Suprapubic skin (tissue), 4 donors: ENCODE measurements around the gene NMU. TPM values are rescaled to one million over a fixed set of nuclear protein-coding genes. Genes with fewer than 3 reads are reported as not detected.

Experiments
- DNase-seq, 2 donors: peaks; one replicate each; pipeline ENCODE4 v3.0.0-alpha.2; 2019; ENCODE audit warnings: low spot score in 2 of 2
- H3K27ac ChIP-seq: fragments of 200-600 bp; sonication (generic); one replicate; pipeline ENCODE4 v1.5.1; 2019
- H3K27me3 ChIP-seq: fragments of 200-600 bp; sonication (generic); one replicate; pipeline ENCODE4 v1.5.1; 2019
- H3K36me3 ChIP-seq: fragments of 200-600 bp; sonication (generic); one replicate; pipeline ENCODE4 v1.5.1; 2019
- H3K4me1 ChIP-seq: fragments of 200-600 bp; sonication (generic); one replicate; pipeline ENCODE4 v1.5.1; 2019
- H3K4me3 ChIP-seq: fragments of 200-600 bp; sonication (generic); one replicate; pipeline ENCODE4 v1.5.1; 2019; ENCODE audit warnings: mild to moderate bottlenecking
- H3K9me3 ChIP-seq: fragments of 200-600 bp; sonication (generic); one replicate; pipeline ENCODE4 v1.5.1; 2019
- EP300 ChIP-seq: sonication (generic); formaldehyde crosslinking; IDR thresholded peaks from one replicate; pipeline ENCODE4 v1.6.1; 2017; ENCODE audit warnings: antibody characterized with exemption
- POLR2A ChIP-seq, 2 donors: fragments of 450-650 bp; IDR thresholded peaks; one replicate each; pipeline ENCODE4 v1.6.1; 2017; ENCODE audit warnings: antibody characterized with exemption in 2 of 2, mild to moderate bottlenecking in 2 of 2, moderate library complexity in 2 of 2
- POLR2AphosphoS5 ChIP-seq, 3 donors: sonication (generic); formaldehyde crosslinking; IDR thresholded peaks; one replicate each; pipeline ENCODE4 v1.6.1; 2017; ENCODE audit warnings: antibody characterized with exemption in 3 of 3
- WGBS: methylation state at CpG from one replicate; pipeline ENCODE4 v1.1.5; 2018; 5-methylcytosine and 5-hydroxymethylcytosine counted together
- total RNA-seq, 4 donors: library from RNA; depleted of rRNA; stranded (reverse); fragments of >200 nt; gene quantifications; one replicate each; pipeline ENCODE4 v1.1.0, GENCODE V29; 2016
- TF ChIP-seq, protein P1 (sequence below), 2 donors: fragments of 200-600 bp in 1 of 2; fragments of 450-650 bp in 1 of 2; sonication (generic) in 1 of 2; IDR thresholded peaks; one replicate each; pipeline ENCODE4 v1.5.1; 2016 to 2019; ENCODE audit warnings: antibody characterized with exemption in 2 of 2, mild to moderate bottlenecking in 1 of 2, moderate library complexity in 1 of 2

Gene NMU
- total RNA-seq, 4 donors from 2014 or later = 16.3 to 54.7 (median 36.7) TPM

DNA sequence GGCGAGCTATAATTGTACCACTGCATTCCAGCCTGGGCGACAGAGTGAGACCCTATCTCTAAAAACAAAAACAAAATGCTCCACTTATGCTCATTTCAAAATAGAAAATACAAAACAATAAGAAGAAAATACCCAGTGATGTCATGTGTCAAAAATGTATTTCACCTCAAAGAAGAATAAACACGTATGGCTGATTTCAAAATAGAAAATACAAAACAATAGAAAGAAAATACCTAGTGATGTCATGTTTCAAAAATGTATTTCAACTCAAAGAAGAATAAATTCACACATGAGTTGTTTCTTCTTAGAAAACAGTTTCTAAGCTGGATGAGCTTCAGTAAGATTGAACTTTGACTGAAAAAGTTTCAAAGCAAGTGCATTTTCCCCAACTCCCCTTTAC is 23.8 kb downstream of the NMU start:
- Histone ChIP-seq H3K4me1 (peaks cover 7% of the 10 kb centered on the region), H3K4me3 (no peak overlapping the region), H3K27ac (no peak overlapping the region), H3K36me3 (no peaks in the 10 kb centered on the region), H3K9me3 (no peaks in the 10 kb centered on the region), H3K27me3 (no peaks in the 10 kb centered on the region)
- TF ChIP-seq POLR2A (IDR thresholded peaks at IDR 0.05) = no peak
- TF ChIP-seq, protein P1, sequence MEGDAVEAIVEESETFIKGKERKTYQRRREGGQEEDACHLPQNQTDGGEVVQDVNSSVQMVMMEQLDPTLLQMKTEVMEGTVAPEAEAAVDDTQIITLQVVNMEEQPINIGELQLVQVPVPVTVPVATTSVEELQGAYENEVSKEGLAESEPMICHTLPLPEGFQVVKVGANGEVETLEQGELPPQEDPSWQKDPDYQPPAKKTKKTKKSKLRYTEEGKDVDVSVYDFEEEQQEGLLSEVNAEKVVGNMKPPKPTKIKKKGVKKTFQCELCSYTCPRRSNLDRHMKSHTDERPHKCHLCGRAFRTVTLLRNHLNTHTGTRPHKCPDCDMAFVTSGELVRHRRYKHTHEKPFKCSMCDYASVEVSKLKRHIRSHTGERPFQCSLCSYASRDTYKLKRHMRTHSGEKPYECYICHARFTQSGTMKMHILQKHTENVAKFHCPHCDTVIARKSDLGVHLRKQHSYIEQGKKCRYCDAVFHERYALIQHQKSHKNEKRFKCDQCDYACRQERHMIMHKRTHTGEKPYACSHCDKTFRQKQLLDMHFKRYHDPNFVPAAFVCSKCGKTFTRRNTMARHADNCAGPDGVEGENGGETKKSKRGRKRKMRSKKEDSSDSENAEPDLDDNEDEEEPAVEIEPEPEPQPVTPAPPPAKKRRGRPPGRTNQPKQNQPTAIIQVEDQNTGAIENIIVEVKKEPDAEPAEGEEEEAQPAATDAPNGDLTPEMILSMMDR (IDR thresholded peaks at IDR 0.05) = no peak
- no peak for TF ChIP-seq POLR2AphosphoS5 (IDR thresholded peaks at IDR 0.05)
- no peak for TF ChIP-seq EP300
- WGBS = 78% methylated on average over 3 of the region's 3 CpGs
- no peak for DNase-seq

- no peaks in the 10 kb centered on the region for H3K9me3 ChIP-seq
- DNase-seq = no peak
- no peak overlapping the region for H3K4me3 ChIP-seq
- no peak for TF ChIP-seq POLR2A (IDR thresholded peaks at IDR 0.05)
- no peak for TF ChIP-seq POLR2AphosphoS5 (IDR thresholded peaks at IDR 0.05)
- TF ChIP-seq, protein P1 (IDR thresholded peaks at IDR 0.05) = no peak
- no peak for TF ChIP-seq EP300
- no peaks in the 10 kb centered on the region for H3K27me3 ChIP-seq
- no peak overlapping the region for H3K27ac ChIP-seq
- H3K36me3 ChIP-seq = no peaks in the 10 kb centered on the region
- peaks cover 7% of the 10 kb centered on the region for H3K4me1 ChIP-seq
- WGBS = 84% methylated on average over 3 of the region's 3 CpGs
Measured at GRCh38 chr4:55611358-55612059, 24.6 kb downstream of the NMU start.

DNA sequence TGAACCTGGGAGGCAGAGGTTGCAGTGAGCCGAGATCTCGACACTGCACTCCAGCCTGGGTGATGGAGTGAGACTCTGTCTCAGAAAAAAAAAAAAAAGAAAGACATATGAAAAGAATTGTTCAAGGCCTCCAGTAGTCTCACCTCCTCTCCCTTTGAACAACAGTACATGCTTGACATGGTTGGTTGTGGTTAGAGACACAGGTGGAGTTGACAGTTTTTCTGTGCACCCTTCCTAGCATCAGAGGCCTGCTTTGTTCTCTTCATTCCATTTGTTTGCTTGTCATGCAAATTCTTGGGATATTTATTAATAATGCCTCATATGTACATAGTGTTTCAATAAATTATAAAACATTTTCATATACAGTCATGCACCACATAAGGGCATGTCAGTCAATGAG is 25.7 kb downstream of the NMU start:
- no peak overlapping the region for H3K4me3 ChIP-seq
- H3K36me3 ChIP-seq = no peaks in the 10 kb centered on the region
- no peaks in the 10 kb centered on the region for H3K9me3 ChIP-seq
- DNase-seq = no peak
- peaks cover 7% of the 10 kb centered on the region for H3K4me1 ChIP-seq
- H3K27me3 ChIP-seq = no peaks in the 10 kb centered on the region
- peak overlapping the region; percentile 81 for H3K27ac ChIP-seq
- TF ChIP-seq, protein P1 (IDR thresholded peaks at IDR 0.05) = no peak
- TF ChIP-seq POLR2AphosphoS5 (IDR thresholded peaks at IDR 0.05) = no peak
- no peak for TF ChIP-seq POLR2A (IDR thresholded peaks at IDR 0.05)
- WGBS = 67% methylated on average over 2 of the region's 2 CpGs

DNA sequence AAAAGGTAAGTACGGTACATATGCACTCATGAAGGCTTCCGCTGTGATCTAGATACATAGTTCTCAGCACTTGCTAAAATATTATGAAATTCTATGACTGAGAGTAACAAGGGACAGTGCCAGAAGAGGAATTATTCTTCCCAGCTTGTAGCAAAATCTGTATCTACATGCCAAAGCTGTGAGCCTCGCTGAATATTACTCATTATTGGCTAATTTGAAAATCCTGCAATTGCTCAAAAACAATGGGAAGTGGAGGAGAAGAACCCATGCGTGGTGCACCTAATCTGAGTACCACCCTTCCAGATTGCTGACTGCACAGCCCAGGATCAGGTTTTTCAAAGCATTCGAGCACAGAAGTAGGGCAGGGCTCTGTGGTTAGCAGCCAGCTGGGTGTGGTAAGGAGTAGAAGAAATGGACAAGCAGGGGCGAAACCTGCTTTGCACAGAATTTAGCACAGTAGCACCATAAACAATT is 26.7 kb downstream of the NMU start:
- H3K27me3 ChIP-seq = no peaks in the 10 kb centered on the region
- 40% methylated on average over 6 of the region's 6 CpGs for WGBS
- no peaks in the 10 kb centered on the region for H3K9me3 ChIP-seq
- H3K4me3 ChIP-seq = peak overlapping the region; percentile 3
- TF ChIP-seq EP300 (no peak), POLR2A (IDR thresholded peaks at IDR 0.05) (no peak), POLR2AphosphoS5 (IDR thresholded peaks at IDR 0.05) (no peak)
- TF ChIP-seq, protein P1 (IDR thresholded peaks at IDR 0.05) = no peak
- no peaks in the 10 kb centered on the region for H3K36me3 ChIP-seq
- H3K4me1 ChIP-seq = peaks cover 7% of the 10 kb centered on the region
- H3K27ac ChIP-seq = peak overlapping the region; percentile 81
- DNase-seq = no peak

GRCh38 chr4:55608591-55608990 is 27.5 kb downstream of the NMU start:
- Histone ChIP-seq H3K27ac (peak overlapping the region; percentile 81), H3K36me3 (no peaks in the 10 kb centered on the region), H3K4me1 (peaks cover 7% of the 10 kb centered on the region), H3K27me3 (no peaks in the 10 kb centered on the region), H3K9me3 (no peaks in the 10 kb centered on the region), H3K4me3 (peak overlapping the region; percentile 3)
- no peak for DNase-seq
- TF ChIP-seq, protein P1 (IDR thresholded peaks at IDR 0.05) = no peak
- TF ChIP-seq POLR2AphosphoS5 (IDR thresholded peaks at IDR 0.05) (no peak), EP300 (no peak), POLR2A (IDR thresholded peaks at IDR 0.05) (no peak)
- 51% methylated on average over 1 of the region's 1 CpG for WGBS
